Keratinocyte (primary cell): ENCODE data around the gene DIP2C. TPM values are rescaled to one million over a fixed set of nuclear protein-coding genes. Genes with fewer than 3 reads are reported as not detected.

Source experiments
- DNase-seq: peaks from one replicate; pipeline ENCODE4 v3.0.0-alpha.2; 2011; ENCODE audit warnings: low read depth, missing footprints, low spot score
- FAIRE-seq: peaks from 2 replicates; lab custom pipeline; 2011; peaks lifted over from hg19 to GRCh38; lab: Jason Lieb, UNC
- H2AFZ ChIP-seq: 2 replicates; pipeline ENCODE4 v1.6.0; 2012; ENCODE audit warnings: low read length, control low read depth, inconsistent platforms; ENCODE audit not compliant: control insufficient read depth
- H3K27ac ChIP-seq: 2 replicates; pipeline ENCODE4 v1.5.1; 2011; ENCODE audit warnings: low read length; ENCODE audit not compliant: control insufficient read depth, insufficient read depth
- H3K27me3 ChIP-seq: 3 replicates; pipeline ENCODE4 v1.6.0; 2011; ENCODE audit warnings: low read length; ENCODE audit not compliant: control insufficient read depth, insufficient read depth; ENCODE audit errors: extremely low read depth
- H3K36me3 ChIP-seq, 2 experiments: 2 replicates in 1 of 2; 3 replicates in 1 of 2; pipeline ENCODE4 v1.5.1; 2011; ENCODE audit warnings: low read length in 2 of 2, mild to moderate bottlenecking in 1 of 2; ENCODE audit not compliant: control insufficient read depth in 2 of 2, insufficient read depth in 2 of 2; ENCODE audit errors: extremely low read depth in 1 of 2
- H3K4me1 ChIP-seq: 3 replicates; pipeline ENCODE4 v1.5.1; 2011; ENCODE audit warnings: low read length; ENCODE audit not compliant: control insufficient read depth, insufficient read depth; ENCODE audit errors: extremely low read depth
- H3K4me2 ChIP-seq: 3 replicates; pipeline ENCODE4 v1.6.0; 2011; ENCODE audit warnings: low read depth, low read length; ENCODE audit not compliant: control insufficient read depth, insufficient read depth; ENCODE audit errors: extremely low read depth
- H3K4me3 ChIP-seq, 3 experiments: fragments of 200-600 bp in 1 of 3; sonication (generic) in 1 of 3; 2 replicates in 2 of 3; 3 replicates in 1 of 3; pipeline ENCODE4 v1.5.1; 2011 to 2016; ENCODE audit warnings: low read length in 3 of 3, mild to moderate bottlenecking in 3 of 3, control low read depth in 2 of 3, inconsistent platforms in 1 of 3, low read depth in 1 of 3, mixed read lengths in 1 of 3, mixed run types in 1 of 3, moderate library complexity in 1 of 3; ENCODE audit not compliant: control insufficient read depth in 2 of 3, insufficient read depth in 2 of 3; ENCODE audit errors: extremely low read depth in 1 of 3
- H3K79me2 ChIP-seq: 2 replicates; pipeline ENCODE4 v1.6.0; 2012; ENCODE audit warnings: low read length; ENCODE audit not compliant: control insufficient read depth, insufficient read depth
- H3K9ac ChIP-seq: 3 replicates; pipeline ENCODE4 v1.6.0; 2011; ENCODE audit warnings: low read length; ENCODE audit not compliant: control insufficient read depth, insufficient read depth; ENCODE audit errors: extremely low read depth
- H3K9me1 ChIP-seq: 3 replicates; pipeline ENCODE4 v1.6.0; 2011; ENCODE audit warnings: low read length; ENCODE audit not compliant: control insufficient read depth, insufficient read depth; ENCODE audit errors: extremely low read depth
- H3K9me3 ChIP-seq: 2 replicates; pipeline ENCODE4 v1.5.1; 2012; ENCODE audit warnings: low read depth, low read length; ENCODE audit not compliant: control insufficient read depth
- H4K20me1 ChIP-seq: 3 replicates; pipeline ENCODE4 v1.6.0; 2011; ENCODE audit warnings: low read length; ENCODE audit not compliant: control insufficient read depth, insufficient read depth; ENCODE audit errors: extremely low read depth
- CTCF ChIP-seq, 3 experiments: IDR thresholded peaks in 1 of 3; conservative IDR thresholded peaks in 1 of 3; optimal IDR thresholded peaks in 1 of 3; 2 replicates in 2 of 3; 3 replicates in 1 of 3; pipeline versions ENCODE3 to v1.5.1; 2011; ENCODE audit warnings: low read length in 3 of 3, mild to moderate bottlenecking in 3 of 3, moderate library complexity in 2 of 3, control low read depth in 1 of 3, inconsistent platforms in 1 of 3; ENCODE audit not compliant: insufficient read depth in 2 of 3; ENCODE audit errors: extremely low read depth in 1 of 3
- EZH2 ChIP-seq: IDR thresholded peaks from one replicate; pipeline ENCODE4 v1.6.1; 2012; ENCODE audit warnings: inconsistent platforms, mild to moderate bottlenecking, low read length, moderate library complexity
- dilution Hi-C: fragments of 300-500 bp; cut with MboI; formaldehyde crosslinking; loops from one replicate; pipeline ENCODE4 v1.7.0; 2020; ENCODE audit warnings: low sequenced_read_pairs; ENCODE audit not compliant: extremely low pct_ligation_motif_present
- polyA plus RNA-seq, 5 experiments: library from polyadenylated mRNA; depleted of rRNA in 3 of 5; stranded (reverse) in 3 of 5; stranded (forward) in 1 of 5; unstranded in 1 of 5; fragments of >200 nt; gene quantifications; 1 replicate in 1 of 5; 2 replicates in 3 of 5; 3 replicates in 1 of 5; pipeline versions ENCODE4 v1.2.1 to v1.2.3, GENCODE V29; 2011 to 2012; ENCODE audit warnings: missing spikeins in 2 of 5, low read depth in 1 of 5, low replicate concordance in 1 of 5

Gene DIP2C
- polyA plus RNA-seq, 1 donor (not counting 4 experiments of a cell fraction or from before 2014, with no cell fraction given): 1.3 TPM

- dilution Hi-C loops: no loop called here
- FAIRE-seq (no peak), DNase-seq (no peak)
- peak overlapping the region; percentile 71 for H3K27ac ChIP-seq
- no peaks in the 10 kb centered on the region for H3K27me3 ChIP-seq
- no peaks in the 10 kb centered on the region for H3K9me3 ChIP-seq
- H3K36me3 ChIP-seq: peaks cover 2 to 3% of the 10 kb centered on the region in 2 experiments
- no peak overlapping the region for H3K4me2 ChIP-seq
- H3K79me2 ChIP-seq: no peaks in the 10 kb centered on the region
- H3K4me3 ChIP-seq: no peak overlapping the region
- H3K9me1 ChIP-seq: no peaks in the 10 kb centered on the region
- no peak overlapping the region for H3K9ac ChIP-seq
- peaks cover 31% of the 10 kb centered on the region for H3K4me1 ChIP-seq
- TF ChIP-seq EZH2 (no peak), CTCF (optimal IDR thresholded peaks at IDR 0.05 in 1 of 3, IDR thresholded peaks at IDR 0.05 in 1 of 3, conservative IDR thresholded peaks at IDR 0.05 in 1 of 3; ENCODE audit: extremely low read depth in 1 of 3, insufficient read depth in 2 of 3, low read length in 3 of 3) (no peak)
- H4K20me1 ChIP-seq: no peaks in the 10 kb centered on the region
- no peak overlapping the region for H2AFZ ChIP-seq
Measured at GRCh38 chr10:336247-336646, 353.2 kb downstream of the DIP2C start.

- no peaks in the 10 kb centered on the region for H4K20me1 ChIP-seq
Measured at GRCh38 chr10:335151-335800, 354.2 kb downstream of the DIP2C start.

More at GRCh38 chr10:335151-335800, 354.2 kb downstream of the DIP2C start:
- no peak overlapping the region for H3K9ac ChIP-seq
- no peaks in the 10 kb centered on the region for H3K9me1 ChIP-seq
- peaks cover 31% of the 10 kb centered on the region for H3K4me1 ChIP-seq
- H2AFZ ChIP-seq: no peak overlapping the region
- no peaks in the 10 kb centered on the region for H3K79me2 ChIP-seq
- peak overlapping the region; percentile 71 for H3K27ac ChIP-seq
- H3K36me3 ChIP-seq: peaks cover 0 to 3% of the 10 kb centered on the region in 2 experiments
- no peaks in the 10 kb centered on the region for H3K27me3 ChIP-seq
- dilution Hi-C loops: no loop called here
- H3K9me3 ChIP-seq: no peaks in the 10 kb centered on the region
- TF ChIP-seq CTCF (optimal IDR thresholded peaks at IDR 0.05 in 1 of 3, IDR thresholded peaks at IDR 0.05 in 1 of 3, conservative IDR thresholded peaks at IDR 0.05 in 1 of 3; ENCODE audit: extremely low read depth in 1 of 3, insufficient read depth in 2 of 3, low read length in 3 of 3) (no peak), EZH2 (no peak)
- DNase-seq: no peak
- H3K4me3 ChIP-seq: no peak overlapping the region
- FAIRE-seq: no peak
- H3K4me2 ChIP-seq: peak overlapping the region; percentile 38
